Measurements from ENCODE around the gene TRIM32. TPM values are rescaled to one million over a fixed set of nuclear protein-coding genes. Genes with fewer than 3 reads are reported as not detected.

Gene TRIM32
- total and polyA plus RNA-seq, 4 donors = 3.3 to 25.5 (median 13.1) TPM

- intact Hi-C loops (cut with DNase I) = no loop called here
- 65 to 73% methylated on average over 2 of the region's 2 CpGs for WGBS, 2 donors
- Histone ChIP-seq H3K27ac (ENCODE audit: low read depth in 1 of 2, low read length in 2 of 2) (no peak overlapping the region), H3K4me3 (ENCODE audit: low read length in 2 of 2) (no peak overlapping the region), H3K27me3 (ENCODE audit: control insufficient read depth in 1 of 2, insufficient read depth in 2 of 2, low read length in 1 of 2) (no peaks in the 10 kb centered on the region), H3K36me3 (ENCODE audit: control insufficient read depth in 1 of 2, insufficient read depth in 2 of 2, low read length in 1 of 2) (no peaks in the 10 kb centered on the region), H3K4me1 (ENCODE audit: control insufficient read depth in 1 of 2, insufficient read depth in 2 of 2, low read length in 2 of 2) (no peaks in the 10 kb centered on the region), H3K9me3 (ENCODE audit: control insufficient read depth, low read length) (no peaks in the 10 kb centered on the region)
- no peak for ATAC-seq (ENCODE audit: low FRiP score)
- no peak for DNase-seq
Measured at GRCh38 chr9:116749772-116750171, 62.7 kb downstream of the TRIM32 start.

- DNase-seq (no peak), ATAC-seq (ENCODE audit: low FRiP score) (no peak)
- Histone ChIP-seq H3K4me1 (ENCODE audit: control insufficient read depth in 1 of 2, insufficient read depth in 2 of 2, low read length in 2 of 2) (no peaks in the 10 kb centered on the region), H3K4me3 (ENCODE audit: low read length in 2 of 2) (no peak overlapping the region), H3K27ac (ENCODE audit: low read depth in 1 of 2, low read length in 2 of 2) (no peak overlapping the region), H3K36me3 (ENCODE audit: control insufficient read depth in 1 of 2, insufficient read depth in 2 of 2, low read length in 1 of 2) (no peaks in the 10 kb centered on the region), H3K27me3 (ENCODE audit: control insufficient read depth in 1 of 2, insufficient read depth in 2 of 2, low read length in 1 of 2) (no peaks in the 10 kb centered on the region), H3K9me3 (ENCODE audit: control insufficient read depth, low read length) (peaks cover 2% of the 10 kb centered on the region)
- intact Hi-C loops (cut with DNase I) = no loop called here
- WGBS, 2 donors = 80 to 85% methylated on average over 2 of the region's 2 CpGs
Measured at GRCh38 chr9:116750510-116750909, 63.4 kb downstream of the TRIM32 start.

All from aorta (tissue), 5 donors.